Embryonic facial prominence (tissue), 1 donor: ENCODE measurements around the gene RIN3.

ENCODE experiments used
- DNase-seq: peaks from one replicate; pipeline ENCODE4 v3.0.0-alpha.2; 2016; ENCODE audit errors: extremely low spot score

RIN3 gene

GRCh38 chr14:92575061-92575747 lies 61.6 kb downstream of the RIN3 start:
- no peak for DNase-seq

GRCh38 chr14:92575748-92576303 lies 62.2 kb downstream of the RIN3 start:
- no peak for DNase-seq

DNA sequence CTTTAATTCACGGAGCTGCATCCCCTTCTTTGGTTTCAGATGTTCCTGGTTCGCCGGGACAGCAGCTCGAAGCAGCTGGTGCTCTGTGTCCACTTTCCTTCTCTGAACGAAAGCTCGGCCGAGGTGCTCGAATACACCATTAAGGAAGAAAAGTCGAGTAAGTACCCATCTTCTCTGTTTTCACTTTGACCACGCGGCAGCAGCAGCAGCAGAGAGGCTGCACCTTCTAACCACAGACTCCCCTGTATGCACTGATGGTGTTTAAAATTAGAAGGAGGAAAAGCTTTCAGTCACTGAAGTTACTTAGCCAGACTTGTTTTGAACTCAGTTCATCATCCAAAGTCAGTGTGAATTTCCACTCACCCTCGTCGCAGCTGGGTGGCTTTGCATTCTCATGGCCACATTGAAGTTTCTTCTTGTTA lies 63.8 kb downstream of the RIN3 start:
- no peak for DNase-seq

- DNase-seq, result no peak
Observed at GRCh38 chr14:92578511-92578910, 64.9 kb downstream of the RIN3 start.

GRCh38 chr14:92579244-92579936 lies 65.8 kb downstream of the RIN3 start:
- no peak for DNase-seq

DNA sequence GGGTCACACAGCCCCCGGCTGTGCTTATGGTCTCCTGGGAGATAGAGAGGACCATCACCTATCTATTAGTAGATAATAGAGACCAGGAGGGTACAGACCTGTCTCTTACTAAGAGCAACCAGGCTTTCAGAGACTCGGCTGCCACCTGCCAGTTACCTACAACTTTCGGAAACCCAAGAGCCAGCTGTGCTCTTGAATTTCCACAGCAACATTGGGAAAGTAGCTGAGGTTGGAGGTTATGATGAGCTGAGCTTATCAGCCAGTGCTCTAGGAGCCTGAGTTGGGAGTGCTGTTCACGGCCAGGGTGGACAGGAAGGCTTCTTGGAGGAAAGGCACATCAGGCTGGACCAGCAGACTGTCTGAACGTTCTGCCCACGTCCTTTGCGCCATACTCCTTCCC lies 67.6 kb downstream of the RIN3 start:
- DNase-seq, result no peak

GRCh38 chr14:92581966-92582566 lies 68.5 kb downstream of the RIN3 start:
- no peak for DNase-seq

- no peak for DNase-seq
Observed at GRCh38 chr14:92582706-92583452, 69.3 kb downstream of the RIN3 start.

GRCh38 chr14:92584220-92584619 lies 70.6 kb downstream of the RIN3 start:
- DNase-seq, result no peak

DNA sequence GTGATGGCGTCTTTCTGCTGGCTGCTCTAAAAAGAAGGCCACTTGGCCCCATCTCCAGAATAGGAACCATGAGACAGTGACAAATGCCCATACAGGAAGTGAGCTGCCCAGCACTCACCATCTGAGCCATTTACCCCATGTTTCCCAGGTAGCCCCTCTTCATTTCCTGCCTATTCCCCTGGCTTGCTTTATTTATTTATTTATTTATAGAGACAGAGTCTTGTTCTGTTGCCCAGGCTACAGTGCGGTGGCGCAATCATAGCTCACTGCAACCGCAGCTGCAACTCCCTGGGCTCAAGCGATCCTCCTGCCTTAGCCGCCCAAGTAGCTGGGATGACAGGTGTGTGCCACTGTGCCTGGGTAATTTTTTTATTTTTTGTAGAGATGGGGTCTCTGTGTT lies 71.2 kb downstream of the RIN3 start:
- DNase-seq, result no peak

GRCh38 chr14:92585981-92586937 lies 72.7 kb downstream of the RIN3 start:
- peak; percentile 32 for DNase-seq

DNA sequence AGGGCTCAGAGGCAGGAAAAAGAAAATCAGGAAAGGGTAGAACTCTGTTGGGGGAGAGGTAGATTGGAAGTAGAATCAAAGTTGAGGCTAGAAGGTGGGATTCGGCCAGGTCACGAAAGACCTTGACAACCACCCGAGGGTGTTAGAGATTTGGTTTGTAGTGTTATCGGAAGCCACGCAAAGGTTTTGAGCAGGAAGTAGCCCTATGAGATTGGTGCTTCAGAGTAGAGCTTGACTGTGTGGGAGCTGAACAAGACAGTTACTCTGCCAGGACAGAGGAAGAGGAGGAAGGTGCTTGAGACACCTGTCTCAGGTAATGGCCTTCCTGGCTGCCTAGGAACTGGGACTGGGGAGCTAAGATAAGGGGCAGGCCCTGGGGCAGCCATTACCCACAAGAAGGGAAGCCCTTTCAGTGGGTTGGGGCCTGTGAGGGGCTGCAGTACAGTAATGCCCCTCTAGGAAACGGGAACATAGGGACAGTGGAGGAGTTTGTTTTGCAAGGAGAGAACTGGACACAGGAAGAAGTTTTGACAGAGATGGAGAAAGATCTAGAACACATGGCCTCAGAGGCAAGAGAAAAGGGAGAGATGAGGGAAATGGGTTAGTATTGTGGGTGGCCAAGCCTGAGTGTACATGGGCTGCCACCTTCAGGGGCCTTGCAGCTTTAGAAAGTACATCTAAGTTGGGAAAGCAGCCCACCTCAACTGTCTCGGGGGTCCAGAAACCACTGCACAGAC lies 73.5 kb downstream of the RIN3 start:
- DNase-seq, result no peak

GRCh38 chr14:92587700-92588085 lies 74.1 kb downstream of the RIN3 start:
- no peak for DNase-seq

GRCh38 chr14:92589213-92589852 lies 75.8 kb downstream of the RIN3 start:
- no peak for DNase-seq

DNA sequence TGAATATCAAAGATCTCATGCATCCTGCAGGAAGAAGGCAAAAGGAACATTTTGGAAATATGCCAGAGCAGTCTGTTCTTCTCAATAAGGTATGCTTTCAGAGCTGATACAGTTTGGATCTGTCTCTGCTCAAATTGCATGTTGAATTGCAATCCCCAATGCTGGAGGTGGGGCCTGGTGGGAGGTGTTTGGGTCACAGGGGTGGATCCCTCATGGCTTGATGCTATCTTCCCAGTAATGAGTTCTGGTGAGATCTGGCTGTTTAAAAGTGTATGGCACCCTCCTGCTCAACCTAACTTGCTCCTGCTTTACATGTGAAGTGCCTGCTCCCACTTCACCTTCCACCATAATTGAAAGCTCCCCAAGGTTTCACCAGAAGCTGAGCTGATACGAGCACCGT lies 76.6 kb downstream of the RIN3 start:
- no peak for DNase-seq

GRCh38 chr14:92590941-92591340 lies 77.4 kb downstream of the RIN3 start:
- DNase-seq, result no peak

DNA sequence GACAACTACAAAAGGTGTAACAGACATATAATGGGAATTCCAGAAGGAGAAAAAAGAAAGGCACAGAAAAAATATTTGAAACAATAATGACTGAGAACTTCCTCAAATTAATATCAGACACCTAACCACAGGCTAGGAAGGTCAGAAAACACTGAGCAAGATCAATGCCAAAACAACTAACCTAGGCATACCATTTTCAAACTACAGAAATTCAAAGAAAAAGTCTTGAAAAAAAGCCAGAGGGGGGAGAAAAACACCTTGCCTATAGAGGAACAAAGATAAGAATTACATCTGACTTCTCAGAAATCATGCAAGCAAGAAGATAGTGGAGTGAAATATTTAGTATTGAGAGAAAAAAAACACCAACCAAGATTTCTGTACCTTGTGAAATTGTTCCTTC lies 77.8 kb downstream of the RIN3 start:
- DNase-seq, result no peak

DNA sequence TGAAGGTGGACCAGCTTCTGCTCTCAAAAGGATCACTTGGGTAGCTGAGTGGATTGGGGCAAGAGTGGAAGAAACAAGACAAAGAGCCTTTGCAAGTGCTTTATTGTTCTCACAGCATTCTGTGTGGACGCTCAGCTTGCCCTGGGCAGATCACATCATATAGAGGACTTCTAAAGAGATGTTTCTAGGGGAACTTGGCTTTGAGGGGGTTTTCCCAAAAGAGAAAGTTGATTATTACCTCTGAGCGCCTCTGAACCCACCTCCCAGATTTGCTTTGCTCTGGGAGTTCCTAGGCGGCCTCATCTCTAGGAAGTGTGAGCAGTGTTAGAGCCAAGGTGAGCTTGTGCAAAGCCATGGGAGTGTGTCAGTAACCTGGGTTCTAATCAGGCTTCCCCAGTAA lies 81.7 kb downstream of the RIN3 start:
- DNase-seq, result no peak

GRCh38 chr14:92596331-92596907 lies 82.8 kb downstream of the RIN3 start:
- DNase-seq, result no peak
